H9 (cell line): ENCODE data around the gene TMEM132C. TPM values are rescaled to one million over a fixed set of nuclear protein-coding genes. Genes with fewer than 3 reads are reported as not detected.

Source experiments
- DNase-seq: peaks from one replicate; pipeline ENCODE4 v3.0.0-alpha.2; 2017
- H2AFZ ChIP-seq: one replicate; pipeline ENCODE4 v1.6.1; 2013; ENCODE audit warnings: mild to moderate bottlenecking, low read length, control low read depth, moderate library complexity
- H2AK5ac ChIP-seq: 2 replicates; pipeline ENCODE4 v1.6.1; 2013; ENCODE audit warnings: low read length, control low read depth, mixed read lengths; ENCODE audit not compliant: insufficient read length
- H2BK120ac ChIP-seq: one replicate; pipeline ENCODE4 v1.6.1; 2013; ENCODE audit warnings: low read depth, mild to moderate bottlenecking, low read length, control low read depth, inconsistent platforms; ENCODE audit not compliant: poor library complexity, severe bottlenecking
- H2BK12ac ChIP-seq: 2 replicates; pipeline ENCODE4 v1.6.1; 2013; ENCODE audit warnings: low read length, control low read depth, mixed read lengths, low read depth; ENCODE audit not compliant: insufficient read length
- H2BK15ac ChIP-seq: 2 replicates; pipeline ENCODE4 v1.6.1; 2013; ENCODE audit warnings: low read depth, low read length, control low read depth
- H2BK20ac ChIP-seq: one replicate; pipeline ENCODE4 v1.6.1; 2013; ENCODE audit warnings: low read depth, mild to moderate bottlenecking, low read length, control low read depth, inconsistent platforms; ENCODE audit not compliant: poor library complexity, severe bottlenecking
- H2BK5ac ChIP-seq: 2 replicates; pipeline ENCODE4 v1.6.1; 2013; ENCODE audit warnings: low read length, control low read depth, mixed read lengths; ENCODE audit not compliant: insufficient read length
- H3K14ac ChIP-seq: 2 replicates; pipeline ENCODE4 v1.6.1; 2013; ENCODE audit warnings: low read length, control low read depth; ENCODE audit not compliant: insufficient read depth
- H3K18ac ChIP-seq: 2 replicates; pipeline ENCODE4 v1.6.1; 2013; ENCODE audit warnings: low read depth, mild to moderate bottlenecking, mixed read lengths, low read length, control low read depth; ENCODE audit not compliant: insufficient read length
- H3K23ac ChIP-seq: 2 replicates; pipeline ENCODE4 v1.6.1; 2013; ENCODE audit warnings: low read length, control low read depth, mixed read lengths, low read depth; ENCODE audit not compliant: insufficient read length
- H3K23me2 ChIP-seq: 2 replicates; pipeline ENCODE4 v1.6.1; 2013; ENCODE audit warnings: low read depth, mild to moderate bottlenecking, mixed read lengths, low read length, control low read depth; ENCODE audit not compliant: insufficient read length, poor library complexity, severe bottlenecking
- H3K27ac ChIP-seq: 2 replicates; pipeline ENCODE4 v1.5.1; 2013; ENCODE audit warnings: low read length, control low read depth, mixed read lengths, low read depth; ENCODE audit not compliant: insufficient read length
- H3K27me3 ChIP-seq: 2 replicates; pipeline ENCODE4 v1.6.1; 2013; ENCODE audit warnings: low read length, control low read depth, inconsistent platforms; ENCODE audit not compliant: insufficient read depth
- H3K4ac ChIP-seq: 2 replicates; pipeline ENCODE4 v1.6.1; 2013; ENCODE audit warnings: low read depth, mild to moderate bottlenecking, control low read depth, inconsistent platforms, low read length, moderate library complexity
- H3K4me1 ChIP-seq: 2 replicates; pipeline ENCODE4 v1.6.1; 2013; ENCODE audit warnings: low read length, control low read depth, inconsistent platforms; ENCODE audit not compliant: insufficient read depth
- H3K4me2 ChIP-seq: 2 replicates; pipeline ENCODE4 v1.6.1; 2013; ENCODE audit warnings: low read length, control low read depth, mixed read lengths; ENCODE audit not compliant: insufficient read length, insufficient read depth
- H3K56ac ChIP-seq: 2 replicates; pipeline ENCODE4 v1.6.1; 2013; ENCODE audit warnings: low read depth, mild to moderate bottlenecking, mixed read lengths, low read length, control low read depth; ENCODE audit not compliant: insufficient read length
- H3K79me1 ChIP-seq: 2 replicates; pipeline ENCODE4 v1.6.1; 2013; ENCODE audit warnings: low read depth, mild to moderate bottlenecking, moderate library complexity, low read length, control low read depth, inconsistent platforms; ENCODE audit not compliant: insufficient read depth, poor library complexity, severe bottlenecking
- H3K79me2 ChIP-seq: 2 replicates; pipeline ENCODE4 v1.6.1; 2013; ENCODE audit warnings: low read length, control low read depth, inconsistent platforms; ENCODE audit not compliant: insufficient read depth
- H3K9ac ChIP-seq: 2 replicates; pipeline ENCODE4 v1.6.1; 2013; ENCODE audit warnings: low read length, control low read depth, mixed read lengths; ENCODE audit not compliant: insufficient read length; ENCODE audit errors: extremely low read depth
- H3K9me3 ChIP-seq: one replicate; pipeline ENCODE4 v1.6.1; 2013; ENCODE audit warnings: low read depth, low read length, inconsistent platforms; ENCODE audit not compliant: control insufficient read depth
- H3T11ph ChIP-seq: one replicate; pipeline ENCODE4 v1.6.1; 2013; ENCODE audit warnings: mild to moderate bottlenecking, low read length, control low read depth, inconsistent platforms
- H4K20me1 ChIP-seq: one replicate; pipeline ENCODE4 v1.6.1; 2013; ENCODE audit not compliant: control insufficient read depth, insufficient read length, insufficient read depth
- H4K5ac ChIP-seq: 2 replicates; pipeline ENCODE4 v1.6.1; 2013; ENCODE audit warnings: low read depth, mild to moderate bottlenecking, mixed read lengths, low read length, control low read depth; ENCODE audit not compliant: insufficient read length
- H4K8ac ChIP-seq: replicated peaks from 2 replicates; pipeline ENCODE4 v1.6.1; 2013; ENCODE audit warnings: low read length, control low read depth, mixed read lengths, low read depth; ENCODE audit not compliant: insufficient read length
- H4K91ac ChIP-seq: 2 replicates; pipeline ENCODE4 v1.6.1; 2013; ENCODE audit warnings: low read depth, mild to moderate bottlenecking, moderate library complexity, mixed read lengths, low read length, control low read depth; ENCODE audit not compliant: insufficient read length
- H3K27ac Mint-ChIP-seq, 3 experiments: 2 replicates in 2 of 3; 3 replicates in 1 of 3; pipeline ENCODE4 v1.8.0; 2020 to 2021; ENCODE audit warnings: mixed read lengths in 3 of 3, mild to moderate bottlenecking in 1 of 3, moderate library complexity in 1 of 3
- H3K27me3 Mint-ChIP-seq: 2 replicates; pipeline ENCODE4 v1.8.0; 2021; ENCODE audit warnings: low read depth, mild to moderate bottlenecking, moderate library complexity, mixed read lengths
- H3K36me3 Mint-ChIP-seq, 3 experiments: 2 replicates in 2 of 3; 3 replicates in 1 of 3; pipeline ENCODE4 v1.8.0; 2020 to 2021; ENCODE audit warnings: low read depth in 3 of 3, mixed read lengths in 3 of 3; ENCODE audit not compliant: insufficient read depth in 1 of 3
- H3K4me1 Mint-ChIP-seq, 2 experiments: 2 replicates each; pipeline ENCODE4 v1.8.0; 2020; ENCODE audit warnings: mixed read lengths in 2 of 2
- H3K4me3 Mint-ChIP-seq, 2 experiments: 2 replicates in 1 of 2; 3 replicates in 1 of 2; pipeline ENCODE4 v1.8.0; 2020 to 2021; ENCODE audit warnings: mild to moderate bottlenecking in 2 of 2, mixed read lengths in 2 of 2, moderate library complexity in 1 of 2
- H3K9me3 Mint-ChIP-seq, 2 experiments: 2 replicates in 1 of 2; 3 replicates in 1 of 2; pipeline ENCODE4 v1.8.0; 2020; ENCODE audit warnings: mild to moderate bottlenecking in 2 of 2, mixed read lengths in 2 of 2, moderate library complexity in 1 of 2
- WGBS: extraction: QIAGEN DNeasy Blood & Tissue Kit; methylation state at CpG from one replicate; pipeline ENCODE4 v1.1.7; 2013; ENCODE audit warnings: missing lambda C conversion rate, low lambda C conversion rate, mixed read lengths; ENCODE audit not compliant: insufficient read length; ENCODE audit errors: extremely low coverage; 5-methylcytosine and 5-hydroxymethylcytosine counted together
- total RNA-seq: library from RNA; stranded (reverse); gene quantifications from 2 replicates; pipeline ENCODE4 v1.2.1, GENCODE V29; 2021
- TF ChIP-seq, protein P1 (sequence below): fragments of 200-600 bp; sonication (generic); conservative IDR thresholded peaks from 3 replicates; pipeline ENCODE4 v1.8.0; 2021; ENCODE audit warnings: antibody characterized with exemption, mild to moderate bottlenecking

The TMEM132C gene
- total RNA-seq, 1 experiment from 2014 or later: 0.22 TPM

DNA sequence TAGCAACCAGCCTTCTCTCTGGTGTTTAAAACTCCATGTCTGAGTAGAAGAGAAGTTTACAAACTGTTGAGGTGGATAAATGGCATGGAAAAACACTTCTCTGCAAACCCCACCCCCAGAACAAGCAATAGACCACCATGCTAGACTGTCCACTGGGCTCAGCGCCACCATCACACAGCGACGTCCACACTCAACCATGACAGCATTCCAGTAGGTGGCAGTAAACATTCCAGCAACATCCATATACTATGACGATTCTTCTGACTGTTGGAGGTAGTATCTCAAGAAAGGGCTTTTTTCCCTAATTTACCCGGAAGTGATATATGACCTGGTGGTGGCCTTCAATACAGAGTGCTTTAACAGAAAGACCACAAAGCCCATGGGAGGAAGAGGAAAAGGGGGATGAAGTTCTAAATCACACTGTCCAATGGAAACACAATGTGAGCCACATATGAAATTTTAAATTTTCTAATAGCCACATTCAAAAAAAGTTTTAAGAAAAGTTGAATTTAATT, 404.6 kb downstream of the TMEM132C start:
- Histone ChIP-seq H3K79me1 (no peaks in the 10 kb centered on the region), H2BK20ac (no peak overlapping the region), H3K9ac (no peak overlapping the region), H2BK15ac (no peak overlapping the region), H2BK5ac (no peak overlapping the region), H2BK12ac (no peak overlapping the region), H4K20me1 (no peaks in the 10 kb centered on the region), H4K91ac (no peak overlapping the region), H3K27me3 (no peaks in the 10 kb centered on the region), H3K27ac (no peak overlapping the region), H3K18ac (no peak overlapping the region), H3K79me2 (no peaks in the 10 kb centered on the region), H4K8ac (no peak overlapping the region), H3K9me3 (no peaks in the 10 kb centered on the region), H2AK5ac (no peak overlapping the region), H2AFZ (no peak overlapping the region), H3K4me1 (no peaks in the 10 kb centered on the region), H3T11ph (no peak overlapping the region), H4K5ac (no peak overlapping the region), H3K23ac (no peak overlapping the region), H2BK120ac (no peak overlapping the region), H3K14ac (no peak overlapping the region), H3K4me2 (no peak overlapping the region), H3K56ac (no peak overlapping the region), H3K23me2 (no peaks in the 10 kb centered on the region), H3K4ac (no peak overlapping the region)
- TF ChIP-seq, protein P1, sequence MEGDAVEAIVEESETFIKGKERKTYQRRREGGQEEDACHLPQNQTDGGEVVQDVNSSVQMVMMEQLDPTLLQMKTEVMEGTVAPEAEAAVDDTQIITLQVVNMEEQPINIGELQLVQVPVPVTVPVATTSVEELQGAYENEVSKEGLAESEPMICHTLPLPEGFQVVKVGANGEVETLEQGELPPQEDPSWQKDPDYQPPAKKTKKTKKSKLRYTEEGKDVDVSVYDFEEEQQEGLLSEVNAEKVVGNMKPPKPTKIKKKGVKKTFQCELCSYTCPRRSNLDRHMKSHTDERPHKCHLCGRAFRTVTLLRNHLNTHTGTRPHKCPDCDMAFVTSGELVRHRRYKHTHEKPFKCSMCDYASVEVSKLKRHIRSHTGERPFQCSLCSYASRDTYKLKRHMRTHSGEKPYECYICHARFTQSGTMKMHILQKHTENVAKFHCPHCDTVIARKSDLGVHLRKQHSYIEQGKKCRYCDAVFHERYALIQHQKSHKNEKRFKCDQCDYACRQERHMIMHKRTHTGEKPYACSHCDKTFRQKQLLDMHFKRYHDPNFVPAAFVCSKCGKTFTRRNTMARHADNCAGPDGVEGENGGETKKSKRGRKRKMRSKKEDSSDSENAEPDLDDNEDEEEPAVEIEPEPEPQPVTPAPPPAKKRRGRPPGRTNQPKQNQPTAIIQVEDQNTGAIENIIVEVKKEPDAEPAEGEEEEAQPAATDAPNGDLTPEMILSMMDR: peak; percentile 54
- Mint-ChIP-seq H3K4me1 (peaks cover 9% of the 10 kb centered on the region in 2 experiments; a peak in 3 of 4 replicates), H3K9me3 (peaks cover 0 to 3% of the 10 kb centered on the region in 2 experiments; a peak in 1 of 5 replicates), H3K27me3 (peaks cover 16% of the 10 kb centered on the region), H3K27ac (no peak overlapping the region), H3K4me3 (no peak overlapping the region), H3K36me3 (no peaks in the 10 kb centered on the region; a peak in 1 of 7 replicates)
- DNase-seq: no peak
- no CpG with 5 or more reads among the region's 5 CpGs for whole genome bisulfite sequencing
